ENCODE measurements around the gene NLGN2. TPM values are rescaled to one million over a fixed set of nuclear protein-coding genes. Genes with fewer than 3 reads are reported as not detected.

NLGN2 gene
- total RNA-seq, 1 donor from 2014 or later, result 3.9 TPM

DNA sequence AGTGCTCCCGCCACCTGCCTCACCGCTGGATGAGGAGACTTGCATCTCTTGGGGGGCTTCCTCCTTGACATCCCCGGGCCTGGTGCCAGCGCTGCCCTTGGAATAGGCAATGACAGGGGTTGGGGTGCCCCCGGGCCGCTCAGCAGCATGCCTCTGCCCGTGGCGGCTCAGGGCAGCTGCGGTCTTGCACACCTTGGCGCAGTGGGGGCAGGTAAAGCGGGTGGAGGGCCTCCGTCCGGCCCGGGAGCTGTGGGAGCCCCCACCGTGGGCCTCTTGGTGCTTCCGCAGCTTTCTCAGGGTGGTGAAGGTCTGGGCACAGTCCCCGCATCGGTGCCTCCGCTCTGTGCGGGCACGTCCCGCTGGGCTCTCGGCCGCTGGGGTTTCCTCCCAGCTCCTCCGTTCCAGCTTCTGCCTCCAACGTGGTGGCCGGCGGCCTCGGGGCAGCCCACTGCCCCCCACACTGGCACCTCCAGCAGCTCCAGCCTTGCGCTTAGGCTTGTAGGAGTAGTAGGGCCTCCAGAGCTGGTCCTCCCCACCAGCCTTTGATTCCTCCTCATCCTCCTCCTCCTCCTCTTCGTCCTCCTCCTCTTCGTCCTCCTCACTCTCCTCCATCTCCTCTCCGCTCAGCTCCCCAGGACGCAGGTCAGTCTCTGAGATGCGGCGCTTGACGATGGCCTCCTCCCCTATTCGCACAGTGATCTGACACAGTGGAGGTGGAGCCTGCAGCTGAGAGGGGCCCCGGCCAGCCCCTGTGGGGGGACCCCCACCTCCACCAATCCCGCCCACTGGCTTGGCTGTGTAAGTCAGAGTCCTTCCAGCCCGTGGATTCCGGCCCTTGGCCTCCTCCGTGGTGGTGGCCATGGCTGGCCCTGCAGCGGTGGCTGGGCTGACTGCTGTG lies 55.1 kb downstream of the NLGN2 start:
- no peak for ATAC-seq
- no peak for DNase-seq (ENCODE audit: low spot score)

- no peak for DNase-seq (ENCODE audit: low spot score)
- ATAC-seq, result no peak
Measured at GRCh38 chr17:7463372-7463846, 55.8 kb downstream of the NLGN2 start.

- ATAC-seq, result no peak
- DNase-seq (ENCODE audit: low spot score), result no peak
Measured at GRCh38 chr17:7464081-7464480, 56.4 kb downstream of the NLGN2 start.

DNA sequence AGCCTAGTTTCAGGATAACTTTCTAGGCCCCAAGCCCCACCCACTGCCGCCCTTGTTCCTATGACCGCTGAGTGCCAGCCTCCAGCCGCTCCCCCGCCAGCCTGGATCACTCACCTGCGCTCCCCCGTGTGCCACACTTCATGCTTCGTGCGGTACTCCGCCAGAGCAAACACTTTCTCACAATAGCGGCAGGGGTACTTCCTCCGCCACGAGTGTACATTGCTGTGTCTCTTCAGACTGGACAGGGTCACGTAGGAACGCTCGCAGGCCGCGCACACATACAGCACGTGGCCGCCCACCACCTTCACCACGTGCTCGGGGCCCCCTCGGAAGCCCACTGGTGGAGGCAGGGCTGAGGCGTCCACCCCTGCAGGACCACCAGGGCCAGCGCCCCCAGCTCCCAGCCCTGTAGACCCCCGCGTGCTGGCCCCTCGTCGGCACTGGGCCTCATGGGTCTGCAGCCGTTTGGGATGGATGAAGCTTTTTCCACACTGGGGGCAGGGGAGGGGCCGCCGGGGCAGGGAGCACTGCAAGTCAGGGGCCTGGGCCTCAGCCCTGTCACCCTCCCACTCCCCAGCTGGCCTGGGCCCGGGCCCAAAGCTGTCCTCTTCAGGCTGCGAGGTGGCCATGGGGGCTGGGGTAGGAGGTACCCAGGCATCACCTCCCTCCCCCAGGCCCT lies 58.1 kb downstream of the NLGN2 start:
- DNase-seq (ENCODE audit: low spot score), result no peak
- ATAC-seq, result no peak

DNA sequence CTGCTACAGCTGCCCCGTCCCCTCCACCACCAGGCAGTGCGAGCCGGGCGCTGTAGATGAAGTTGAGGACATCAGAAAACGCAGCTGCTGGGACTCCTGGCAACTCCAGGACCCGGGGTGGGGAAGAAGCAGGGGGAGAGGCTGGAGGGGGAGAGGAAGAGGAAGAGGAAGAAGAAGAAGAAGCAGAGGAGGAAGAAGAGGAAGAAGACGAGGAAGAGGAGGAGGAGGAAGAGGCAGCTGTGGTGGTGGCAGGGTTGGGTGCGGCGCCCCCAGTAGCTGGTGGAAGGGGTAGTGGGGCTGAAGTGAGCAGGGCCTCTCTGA lies 58.6 kb downstream of the NLGN2 start:
- no peak for ATAC-seq
- DNase-seq (ENCODE audit: low spot score), result no peak

GRCh38 chr17:7466639-7467341 lies 59.1 kb downstream of the NLGN2 start:
- DNase-seq (ENCODE audit: low spot score) (peak; percentile 78), ATAC-seq (peak; percentile 49)

DNA sequence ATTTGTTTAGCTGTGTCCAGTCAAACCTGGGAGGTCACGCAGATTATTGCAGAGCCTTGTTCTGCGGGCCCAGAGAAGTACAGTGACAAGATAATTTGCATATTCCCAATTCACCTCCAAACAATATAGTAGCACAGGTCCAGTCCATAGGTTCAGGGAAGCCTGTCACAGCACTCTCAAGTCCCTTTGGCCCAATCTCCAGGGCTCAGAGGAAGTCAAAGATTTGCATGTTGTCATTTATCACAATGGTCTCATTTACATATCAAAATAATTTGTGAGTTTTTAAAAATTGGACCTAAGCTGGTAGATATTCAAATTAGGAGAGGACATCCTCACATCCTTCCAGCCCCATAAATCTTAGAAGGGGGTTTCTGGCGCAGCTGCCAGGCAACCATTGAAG lies 59.9 kb downstream of the NLGN2 start:
- no peak for ATAC-seq
- no peak for DNase-seq (ENCODE audit: low spot score)

DNA sequence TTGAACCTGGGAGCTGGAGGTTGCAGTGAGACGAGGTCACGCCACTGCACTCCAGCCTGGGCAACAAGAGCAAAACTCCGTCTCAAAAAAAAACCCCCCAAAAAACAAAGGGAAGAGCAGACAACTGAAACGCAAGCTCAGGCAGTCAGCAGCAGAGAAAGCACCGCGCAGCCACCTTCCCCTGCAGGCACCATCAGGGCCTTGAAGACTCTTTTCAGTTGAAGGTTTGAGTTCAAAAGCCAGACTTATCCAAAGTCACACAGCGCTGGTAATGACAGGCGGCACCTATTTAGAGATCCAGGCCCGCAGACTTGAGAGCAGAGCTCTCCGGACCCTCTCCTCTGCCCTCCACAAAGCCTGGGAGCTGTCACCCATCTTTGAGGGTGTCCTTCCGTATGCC lies 60.6 kb downstream of the NLGN2 start:
- no peak for DNase-seq (ENCODE audit: low spot score)
- no peak for ATAC-seq

- ATAC-seq (no peak), DNase-seq (ENCODE audit: low spot score) (no peak)
Measured at GRCh38 chr17:7468804-7469389, 61.3 kb downstream of the NLGN2 start.

Other genes starting within 250 kb of the NLGN2 start
- 526 TPM for gene ASGR1, start 228.5 kb upstream of the NLGN2 start, total RNA-seq
- gene DLG4, start 188.0 kb upstream of the NLGN2 start, total RNA-seq, result 5.5 TPM
- 1,044 TPM for gene ACADVL, start 187.9 kb upstream of the NLGN2 start, total RNA-seq
- gene DVL2, start 173.3 kb upstream of the NLGN2 start, total RNA-seq, result 10.0 TPM
- 16.5 TPM for gene PHF23, start 168.4 kb upstream of the NLGN2 start, total RNA-seq
- gene GABARAP, start 165.4 kb upstream of the NLGN2 start, total RNA-seq, result 235 TPM
- gene CTDNEP1, start 156.1 kb upstream of the NLGN2 start, total RNA-seq, result 35.1 TPM
- gene ELP5, start 155.6 kb upstream of the NLGN2 start, total RNA-seq, result 27.5 TPM
- gene CLDN7, start 145.4 kb upstream of the NLGN2 start, total RNA-seq, result 20.5 TPM
- 0.48 TPM for gene SLC2A4, start 126.1 kb upstream of the NLGN2 start, total RNA-seq
- 0.81 TPM for gene YBX2, start 113.2 kb upstream of the NLGN2 start, total RNA-seq
- 242 TPM for gene EIF5A, start 100.2 kb upstream of the NLGN2 start, total RNA-seq
- gene GPS2, start 92.5 kb upstream of the NLGN2 start, total RNA-seq, result 21.2 TPM
- 17.0 TPM for gene NEURL4, start 78.5 kb upstream of the NLGN2 start, total RNA-seq
- 3.4 TPM for gene ACAP1, start 71.3 kb upstream of the NLGN2 start, total RNA-seq
- gene KCTD11, start 55.7 kb upstream of the NLGN2 start, total RNA-seq, result 2.6 TPM
- gene TMEM95, start 52.7 kb upstream of the NLGN2 start, total RNA-seq, result not detected
- 5.2 TPM for gene TNK1, start 26.8 kb upstream of the NLGN2 start, total RNA-seq
- gene PLSCR3, start 13.3 kb upstream of the NLGN2 start, total RNA-seq, result 7.0 TPM
- 80.1 TPM for gene TMEM256, start 3.7 kb upstream of the NLGN2 start, total RNA-seq
- not detected for gene SPEM1, start 12.5 kb downstream of the NLGN2 start, total RNA-seq
- not detected for gene SPEM2, start 17.8 kb downstream of the NLGN2 start, total RNA-seq
- gene SPEM3, start 21.0 kb downstream of the NLGN2 start, total RNA-seq, result not detected
- gene TMEM102, start 27.6 kb downstream of the NLGN2 start, total RNA-seq, result 4.0 TPM
- gene FGF11, start 31.7 kb downstream of the NLGN2 start, total RNA-seq, result 0.86 TPM
- 10.9 TPM for gene CHRNB1, start 37.2 kb downstream of the NLGN2 start, total RNA-seq
- gene ZBTB4, start 71.8 kb downstream of the NLGN2 start, total RNA-seq, result 7.9 TPM
- not detected for gene SLC35G6, start 73.6 kb downstream of the NLGN2 start, total RNA-seq
- gene POLR2A, start 76.5 kb downstream of the NLGN2 start, total RNA-seq, result 55.9 TPM
- gene TNFSF12, start 141.2 kb downstream of the NLGN2 start, total RNA-seq, result 9.3 TPM
- gene TNFSF13, start 150.9 kb downstream of the NLGN2 start, total RNA-seq, result 5.9 TPM
- gene SENP3, start 154.1 kb downstream of the NLGN2 start, total RNA-seq, result 14.1 TPM
- 44.2 TPM for gene CD68, start 171.8 kb downstream of the NLGN2 start, total RNA-seq
- 49.4 TPM for gene MPDU1, start 176.0 kb downstream of the NLGN2 start, total RNA-seq
- gene SOX15, start 182.2 kb downstream of the NLGN2 start, total RNA-seq, result 0.20 TPM
- gene FXR2, start 207.1 kb downstream of the NLGN2 start, total RNA-seq, result 19.0 TPM
- gene SAT2, start 220.0 kb downstream of the NLGN2 start, total RNA-seq, result 100 TPM
- gene SHBG, start 222.3 kb downstream of the NLGN2 start, total RNA-seq, result 4.6 TPM
- 1.3 TPM for gene ATP1B2, start 243.1 kb downstream of the NLGN2 start, total RNA-seq

Measured in left lobe of liver (tissue), 2 donors.